NB4 (cell line): ENCODE data around the gene PXN.

Source experiments
- CTCF ChIP-seq: IDR thresholded peaks from one replicate; pipeline ENCODE4 v1.5.1; 2012; ENCODE audit warnings: low read depth, low read length
- MAX ChIP-seq: IDR thresholded peaks from 2 replicates; pipeline ENCODE4 v1.6.1; 2011; ENCODE audit warnings: low read depth, low read length

- no peak for TF ChIP-seq CTCF
- TF ChIP-seq MAX = no peak
Observed at GRCh38 chr12:120242275-120242799, 23.2 kb downstream of the PXN start.
